WTC11 (cell line): ENCODE data around the gene THEM5.

Experiments
- CREB1 ChIP-seq: sonication (generic); formaldehyde crosslinking; IDR thresholded peaks from 2 replicates; pipeline ENCODE4 v1.8.0; 2023; ENCODE audit warnings: mild to moderate bottlenecking, missing genetic modification reagents
- CTCF ChIP-seq: fragments of 200-600 bp; IDR thresholded peaks from 2 replicates; pipeline ENCODE4 v1.8.0; 2022; ENCODE audit warnings: antibody characterized with exemption
- ESRRA ChIP-seq: sonication (generic); formaldehyde crosslinking; IDR thresholded peaks from 2 replicates; pipeline ENCODE4 v1.8.1; 2022; ENCODE audit warnings: mild to moderate bottlenecking, missing genetic modification reagents, borderline replicate concordance
- MXD4 ChIP-seq: fragments of 250-450 bp; sonication (Bioruptor Pico); IDR thresholded peaks from 2 replicates; pipeline ENCODE4 v1.8.0; 2021; ENCODE audit warnings: mild to moderate bottlenecking, moderate library complexity, borderline replicate concordance
- SP1 ChIP-seq: sonication (generic); formaldehyde crosslinking; conservative IDR thresholded peaks from 2 replicates; pipeline ENCODE4 v1.8.1; 2022; ENCODE audit warnings: missing genetic modification reagents
- ZNF232 ChIP-seq: sonication (generic); formaldehyde crosslinking; IDR thresholded peaks from 2 replicates; pipeline ENCODE4 v1.8.0; 2022; ENCODE audit warnings: mild to moderate bottlenecking, missing genetic modification reagents
- ZNF263 ChIP-seq: sonication (generic); formaldehyde crosslinking; IDR thresholded peaks from 2 replicates; pipeline ENCODE4 v1.8.1; 2022; ENCODE audit warnings: low read depth, mild to moderate bottlenecking, moderate library complexity, missing genetic modification reagents
- ZNF396 ChIP-seq: fragments of 250-450 bp; sonication (Bioruptor Pico); IDR thresholded peaks from 2 replicates; pipeline ENCODE4 v1.8.0; 2021; ENCODE audit warnings: mild to moderate bottlenecking, moderate library complexity, borderline replicate concordance
- TF ChIP-seq, protein P1 (sequence below): fragments of 250-450 bp; sonication (Bioruptor Pico); IDR thresholded peaks from 2 replicates; pipeline ENCODE4 v1.9.0; 2021; ENCODE audit warnings: moderate library complexity, mild to moderate bottlenecking, inconsistent platforms, borderline replicate concordance
- TF ChIP-seq, protein P2 (sequence below): sonication (generic); formaldehyde crosslinking; IDR thresholded peaks from 2 replicates; pipeline ENCODE4 v1.8.1; 2023; ENCODE audit warnings: mild to moderate bottlenecking, moderate library complexity, missing genetic modification reagents
- TF ChIP-seq, protein P3 (sequence below): fragments of 250-450 bp; sonication (Bioruptor Pico); IDR thresholded peaks from 2 replicates; pipeline ENCODE4 v2.1.2; 2022; ENCODE audit warnings: mild to moderate bottlenecking, moderate library complexity
- TF ChIP-seq, protein P4 (sequence below): sonication (generic); formaldehyde crosslinking; IDR thresholded peaks from 2 replicates; pipeline ENCODE4 v1.8.1; 2023; ENCODE audit warnings: mild to moderate bottlenecking, missing genetic modification reagents, borderline replicate concordance
- TF ChIP-seq, protein P5 (sequence below): fragments of 250-450 bp; sonication (Bioruptor Pico); IDR thresholded peaks from 2 replicates; pipeline ENCODE4 v1.9.0; 2021; ENCODE audit warnings: mild to moderate bottlenecking, borderline replicate concordance

DNA sequence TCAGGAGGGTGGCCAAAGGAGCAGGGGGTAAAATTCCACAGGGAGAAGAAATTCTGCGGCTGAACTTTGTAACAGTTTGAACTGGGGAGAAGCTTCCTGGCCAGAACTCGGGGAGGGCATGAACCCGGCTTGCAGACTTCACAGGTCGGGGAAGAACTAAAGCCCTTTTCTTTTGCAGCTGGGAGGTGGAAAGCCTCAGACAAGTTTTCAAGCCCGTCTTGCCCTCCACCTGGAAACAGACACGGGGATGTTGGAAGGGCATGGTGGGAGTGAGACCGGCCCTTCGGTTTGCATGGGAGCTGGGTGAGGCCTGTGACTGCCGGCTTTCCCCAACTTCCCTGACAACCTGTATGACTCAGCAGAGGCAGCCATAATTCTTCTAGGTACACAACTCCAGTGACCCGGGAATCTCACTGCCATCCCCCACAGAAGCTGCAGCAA lies 44.5 kb upstream of the THEM5 start:
- TF ChIP-seq CTCF (no peak), CREB1 (CRISPR knock-in tag) (no peak), ESRRA (CRISPR knock-in tag) (no peak), MXD4 (CRISPR knock-in tag) (no peak), ZNF396 (CRISPR knock-in tag) (no peak), ZNF263 (CRISPR knock-in tag) (no peak), SP1 (CRISPR knock-in tag) (no peak), ZNF232 (no peak)
- TF ChIP-seq, protein P1, sequence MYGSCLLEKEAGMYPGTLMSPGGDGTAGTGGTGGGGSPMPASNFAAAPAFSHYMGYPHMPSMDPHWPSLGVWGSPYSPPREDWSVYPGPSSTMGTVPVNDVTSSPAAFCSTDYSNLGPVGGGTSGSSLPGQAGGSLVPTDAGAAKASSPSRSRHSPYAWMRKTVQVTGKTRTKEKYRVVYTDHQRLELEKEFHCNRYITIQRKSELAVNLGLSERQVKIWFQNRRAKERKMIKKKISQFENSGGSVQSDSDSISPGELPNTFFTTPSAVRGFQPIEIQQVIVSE (CRISPR knock-in tag), result no peak
- TF ChIP-seq, protein P2, sequence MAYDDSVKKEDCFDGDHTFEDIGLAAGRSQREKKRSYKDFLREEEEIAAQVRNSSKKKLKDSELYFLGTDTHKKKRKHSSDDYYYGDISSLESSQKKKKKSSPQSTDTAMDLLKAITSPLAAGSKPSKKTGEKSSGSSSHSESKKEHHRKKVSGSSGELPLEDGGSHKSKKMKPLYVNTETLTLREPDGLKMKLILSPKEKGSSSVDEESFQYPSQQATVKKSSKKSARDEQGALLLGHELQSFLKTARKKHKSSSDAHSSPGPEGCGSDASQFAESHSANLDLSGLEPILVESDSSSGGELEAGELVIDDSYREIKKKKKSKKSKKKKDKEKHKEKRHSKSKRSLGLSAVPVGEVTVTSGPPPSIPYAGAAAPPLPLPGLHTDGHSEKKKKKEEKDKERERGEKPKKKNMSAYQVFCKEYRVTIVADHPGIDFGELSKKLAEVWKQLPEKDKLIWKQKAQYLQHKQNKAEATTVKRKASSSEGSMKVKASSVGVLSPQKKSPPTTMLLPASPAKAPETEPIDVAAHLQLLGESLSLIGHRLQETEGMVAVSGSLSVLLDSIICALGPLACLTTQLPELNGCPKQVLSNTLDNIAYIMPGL (CRISPR knock-in tag), result no peak
- TF ChIP-seq, protein P3, sequence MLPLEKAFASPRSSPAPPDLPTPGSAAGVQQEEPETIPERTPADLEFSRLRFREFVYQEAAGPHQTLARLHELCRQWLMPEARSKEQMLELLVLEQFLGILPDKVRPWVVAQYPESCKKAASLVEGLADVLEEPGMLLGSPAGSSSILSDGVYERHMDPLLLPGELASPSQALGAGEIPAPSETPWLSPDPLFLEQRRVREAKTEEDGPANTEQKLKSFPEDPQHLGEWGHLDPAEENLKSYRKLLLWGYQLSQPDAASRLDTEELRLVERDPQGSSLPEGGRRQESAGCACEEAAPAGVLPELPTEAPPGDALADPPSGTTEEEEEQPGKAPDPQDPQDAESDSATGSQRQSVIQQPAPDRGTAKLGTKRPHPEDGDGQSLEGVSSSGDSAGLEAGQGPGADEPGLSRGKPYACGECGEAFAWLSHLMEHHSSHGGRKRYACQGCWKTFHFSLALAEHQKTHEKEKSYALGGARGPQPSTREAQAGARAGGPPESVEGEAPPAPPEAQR (CRISPR knock-in tag), result no peak
- TF ChIP-seq, protein P4, sequence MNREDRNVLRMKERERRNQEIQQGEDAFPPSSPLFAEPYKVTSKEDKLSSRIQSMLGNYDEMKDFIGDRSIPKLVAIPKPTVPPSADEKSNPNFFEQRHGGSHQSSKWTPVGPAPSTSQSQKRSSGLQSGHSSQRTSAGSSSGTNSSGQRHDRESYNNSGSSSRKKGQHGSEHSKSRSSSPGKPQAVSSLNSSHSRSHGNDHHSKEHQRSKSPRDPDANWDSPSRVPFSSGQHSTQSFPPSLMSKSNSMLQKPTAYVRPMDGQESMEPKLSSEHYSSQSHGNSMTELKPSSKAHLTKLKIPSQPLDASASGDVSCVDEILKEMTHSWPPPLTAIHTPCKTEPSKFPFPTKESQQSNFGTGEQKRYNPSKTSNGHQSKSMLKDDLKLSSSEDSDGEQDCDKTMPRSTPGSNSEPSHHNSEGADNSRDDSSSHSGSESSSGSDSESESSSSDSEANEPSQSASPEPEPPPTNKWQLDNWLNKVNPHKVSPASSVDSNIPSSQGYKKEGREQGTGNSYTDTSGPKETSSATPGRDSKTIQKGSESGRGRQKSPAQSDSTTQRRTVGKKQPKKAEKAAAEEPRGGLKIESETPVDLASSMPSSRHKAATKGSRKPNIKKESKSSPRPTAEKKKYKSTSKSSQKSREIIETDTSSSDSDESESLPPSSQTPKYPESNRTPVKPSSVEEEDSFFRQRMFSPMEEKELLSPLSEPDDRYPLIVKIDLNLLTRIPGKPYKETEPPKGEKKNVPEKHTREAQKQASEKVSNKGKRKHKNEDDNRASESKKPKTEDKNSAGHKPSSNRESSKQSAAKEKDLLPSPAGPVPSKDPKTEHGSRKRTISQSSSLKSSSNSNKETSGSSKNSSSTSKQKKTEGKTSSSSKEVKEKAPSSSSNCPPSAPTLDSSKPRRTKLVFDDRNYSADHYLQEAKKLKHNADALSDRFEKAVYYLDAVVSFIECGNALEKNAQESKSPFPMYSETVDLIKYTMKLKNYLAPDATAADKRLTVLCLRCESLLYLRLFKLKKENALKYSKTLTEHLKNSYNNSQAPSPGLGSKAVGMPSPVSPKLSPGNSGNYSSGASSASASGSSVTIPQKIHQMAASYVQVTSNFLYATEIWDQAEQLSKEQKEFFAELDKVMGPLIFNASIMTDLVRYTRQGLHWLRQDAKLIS (CRISPR knock-in tag), result no peak
- TF ChIP-seq, protein P5, sequence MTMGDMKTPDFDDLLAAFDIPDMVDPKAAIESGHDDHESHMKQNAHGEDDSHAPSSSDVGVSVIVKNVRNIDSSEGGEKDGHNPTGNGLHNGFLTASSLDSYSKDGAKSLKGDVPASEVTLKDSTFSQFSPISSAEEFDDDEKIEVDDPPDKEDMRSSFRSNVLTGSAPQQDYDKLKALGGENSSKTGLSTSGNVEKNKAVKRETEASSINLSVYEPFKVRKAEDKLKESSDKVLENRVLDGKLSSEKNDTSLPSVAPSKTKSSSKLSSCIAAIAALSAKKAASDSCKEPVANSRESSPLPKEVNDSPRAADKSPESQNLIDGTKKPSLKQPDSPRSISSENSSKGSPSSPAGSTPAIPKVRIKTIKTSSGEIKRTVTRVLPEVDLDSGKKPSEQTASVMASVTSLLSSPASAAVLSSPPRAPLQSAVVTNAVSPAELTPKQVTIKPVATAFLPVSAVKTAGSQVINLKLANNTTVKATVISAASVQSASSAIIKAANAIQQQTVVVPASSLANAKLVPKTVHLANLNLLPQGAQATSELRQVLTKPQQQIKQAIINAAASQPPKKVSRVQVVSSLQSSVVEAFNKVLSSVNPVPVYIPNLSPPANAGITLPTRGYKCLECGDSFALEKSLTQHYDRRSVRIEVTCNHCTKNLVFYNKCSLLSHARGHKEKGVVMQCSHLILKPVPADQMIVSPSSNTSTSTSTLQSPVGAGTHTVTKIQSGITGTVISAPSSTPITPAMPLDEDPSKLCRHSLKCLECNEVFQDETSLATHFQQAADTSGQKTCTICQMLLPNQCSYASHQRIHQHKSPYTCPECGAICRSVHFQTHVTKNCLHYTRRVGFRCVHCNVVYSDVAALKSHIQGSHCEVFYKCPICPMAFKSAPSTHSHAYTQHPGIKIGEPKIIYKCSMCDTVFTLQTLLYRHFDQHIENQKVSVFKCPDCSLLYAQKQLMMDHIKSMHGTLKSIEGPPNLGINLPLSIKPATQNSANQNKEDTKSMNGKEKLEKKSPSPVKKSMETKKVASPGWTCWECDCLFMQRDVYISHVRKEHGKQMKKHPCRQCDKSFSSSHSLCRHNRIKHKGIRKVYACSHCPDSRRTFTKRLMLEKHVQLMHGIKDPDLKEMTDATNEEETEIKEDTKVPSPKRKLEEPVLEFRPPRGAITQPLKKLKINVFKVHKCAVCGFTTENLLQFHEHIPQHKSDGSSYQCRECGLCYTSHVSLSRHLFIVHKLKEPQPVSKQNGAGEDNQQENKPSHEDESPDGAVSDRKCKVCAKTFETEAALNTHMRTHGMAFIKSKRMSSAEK (CRISPR knock-in tag), result no peak
